Smooth muscle cell (in vitro differentiated cells): ENCODE results near the gene SCYGR1. TPM values are rescaled to one million over a fixed set of nuclear protein-coding genes. Genes with fewer than 3 reads are reported as not detected.

ENCODE experiments used
- DNase-seq: peaks from one replicate; lab custom pipeline; 2025; ENCODE audit not compliant: unreplicated experiment; lab: John Stamatoyannopoulos, UW
- H2AFZ ChIP-seq: fragments of 200-600 bp; sonication (generic); 2 replicates; pipeline ENCODE4 v1.6.0; 2016; ENCODE audit warnings: antibody characterized with exemption, low read depth, mild to moderate bottlenecking
- H3F3A ChIP-seq: fragments of 200-600 bp; sonication (generic); 2 replicates; pipeline ENCODE4 v1.6.0; 2017; ENCODE audit warnings: antibody characterized with exemption, low read depth
- H3K27ac ChIP-seq: fragments of 200-600 bp; sonication (generic); 2 replicates; pipeline ENCODE4 v1.5.1; 2016; ENCODE audit warnings: low read depth, mild to moderate bottlenecking
- H3K27me3 ChIP-seq: fragments of 200-600 bp; sonication (generic); 2 replicates; pipeline ENCODE4 v1.6.1; 2016; ENCODE audit warnings: low read depth, mild to moderate bottlenecking
- H3K36me3 ChIP-seq: fragments of 200-600 bp; sonication (generic); 2 replicates; pipeline ENCODE4 v1.5.1; 2016; ENCODE audit warnings: low read depth
- H3K4me1 ChIP-seq: fragments of 200-600 bp; sonication (generic); 2 replicates; pipeline ENCODE4 v1.5.1; 2016; ENCODE audit warnings: low read depth
- H3K4me2 ChIP-seq: fragments of 200-600 bp; sonication (generic); 2 replicates; pipeline ENCODE4 v1.6.0; 2016; ENCODE audit warnings: mild to moderate bottlenecking
- H3K4me3 ChIP-seq: fragments of 200-600 bp; sonication (generic); 2 replicates; pipeline ENCODE4 v1.5.1; 2016; ENCODE audit warnings: mild to moderate bottlenecking
- H3K79me2 ChIP-seq: fragments of 200-600 bp; sonication (generic); 2 replicates; pipeline ENCODE4 v1.6.0; 2016; ENCODE audit warnings: low read depth, mild to moderate bottlenecking
- H3K9ac ChIP-seq: fragments of 200-600 bp; sonication (generic); 2 replicates; pipeline ENCODE4 v1.6.0; 2016; ENCODE audit warnings: low read depth
- H3K9me3 ChIP-seq: fragments of 200-600 bp; sonication (generic); replicated peaks from 2 replicates; pipeline ENCODE4 v1.5.1; 2016; ENCODE audit warnings: low read depth
- H4K20me1 ChIP-seq: fragments of 200-600 bp; sonication (generic); 2 replicates; pipeline ENCODE4 v1.6.0; 2016; ENCODE audit warnings: low read depth
- CTCF ChIP-seq: fragments of 200-600 bp; sonication (generic); IDR thresholded peaks from 2 replicates; pipeline ENCODE4 v1.5.1; 2017; ENCODE audit warnings: borderline replicate concordance, mild to moderate bottlenecking, antibody characterized with exemption; ENCODE audit not compliant: insufficient read depth, poor library complexity, severe bottlenecking
- WGBS: methylation state at CpG from one replicate; pipeline ENCODE4 v1.1.7; 2016; ENCODE audit warnings: low lambda C conversion rate; 5-methylcytosine and 5-hydroxymethylcytosine counted together
- polyA plus RNA-seq: library from polyadenylated mRNA; unstranded; fragments of >200 nt; fragmentation: Nextera tagmentation; extraction: Ambion mirVana; gene quantifications from 2 replicates; pipeline ENCODE4 v1.2.1, GENCODE V29; 2016
- total RNA-seq: library from RNA; depleted of rRNA; stranded (reverse); fragments of >200 nt; gene quantifications from 2 replicates; pipeline ENCODE4 v1.2.3, GENCODE V29; 2014

The SCYGR1 gene
- total and polyA plus RNA-seq, 2 experiments from 2014 or later: not detected

GRCh38 chr2:227404585-227405271 lies 17.0 kb upstream of the SCYGR1 start:
- H2AFZ ChIP-seq: no peak overlapping the region
- no peaks in the 10 kb centered on the region for H3K4me1 ChIP-seq
- WGBS: 90% methylated on average over 4 of the region's 4 CpGs
- no peak for TF ChIP-seq CTCF
- H3K36me3 ChIP-seq: no peaks in the 10 kb centered on the region
- H3K4me2 ChIP-seq: no peak overlapping the region
- no peaks in the 10 kb centered on the region for H3K9me3 ChIP-seq
- no peaks in the 10 kb centered on the region for H3K79me2 ChIP-seq
- H3F3A ChIP-seq: no peaks in the 10 kb centered on the region
- H3K27me3 ChIP-seq: no peaks in the 10 kb centered on the region
- H3K27ac ChIP-seq: no peak overlapping the region
- H3K9ac ChIP-seq: no peak overlapping the region
- H3K4me3 ChIP-seq: no peak overlapping the region
- DNase-seq: no peak
- H4K20me1 ChIP-seq: no peaks in the 10 kb centered on the region

GRCh38 chr2:227402959-227403358 lies 15.2 kb upstream of the SCYGR1 start:
- TF ChIP-seq CTCF: no peak
- Histone ChIP-seq H2AFZ (no peak overlapping the region), H3K36me3 (no peaks in the 10 kb centered on the region), H3K4me2 (no peak overlapping the region), H3K9me3 (no peaks in the 10 kb centered on the region), H3K4me3 (no peak overlapping the region), H3K9ac (no peak overlapping the region), H3K4me1 (no peaks in the 10 kb centered on the region), H3F3A (no peaks in the 10 kb centered on the region), H3K27me3 (no peaks in the 10 kb centered on the region), H3K27ac (no peak overlapping the region), H4K20me1 (no peaks in the 10 kb centered on the region), H3K79me2 (no peaks in the 10 kb centered on the region)
- 73% methylated on average over 4 of the region's 4 CpGs for WGBS
- no peak for DNase-seq

GRCh38 chr2:227402321-227402720 lies 14.6 kb upstream of the SCYGR1 start:
- DNase-seq: no peak
- Histone ChIP-seq H3K27ac (no peak overlapping the region), H3K4me1 (no peaks in the 10 kb centered on the region), H4K20me1 (no peaks in the 10 kb centered on the region), H2AFZ (no peak overlapping the region), H3K36me3 (no peaks in the 10 kb centered on the region), H3K4me3 (no peak overlapping the region), H3F3A (no peaks in the 10 kb centered on the region), H3K27me3 (no peaks in the 10 kb centered on the region), H3K4me2 (no peak overlapping the region), H3K9me3 (no peaks in the 10 kb centered on the region), H3K9ac (no peak overlapping the region), H3K79me2 (no peaks in the 10 kb centered on the region)
- no peak for TF ChIP-seq CTCF

GRCh38 chr2:227401550-227401949 lies 13.8 kb upstream of the SCYGR1 start:
- no peaks in the 10 kb centered on the region for H3F3A ChIP-seq
- TF ChIP-seq CTCF: no peak
- H2AFZ ChIP-seq: no peak overlapping the region
- H3K4me3 ChIP-seq: no peak overlapping the region
- 98% methylated on average over 2 of the region's 2 CpGs for WGBS
- H3K27ac ChIP-seq: no peak overlapping the region
- H3K36me3 ChIP-seq: no peaks in the 10 kb centered on the region
- no peaks in the 10 kb centered on the region for H3K27me3 ChIP-seq
- no peaks in the 10 kb centered on the region for H3K4me1 ChIP-seq
- H3K9me3 ChIP-seq: no peaks in the 10 kb centered on the region
- no peaks in the 10 kb centered on the region for H4K20me1 ChIP-seq
- H3K79me2 ChIP-seq: no peaks in the 10 kb centered on the region
- no peak for DNase-seq
- H3K9ac ChIP-seq: no peak overlapping the region
- H3K4me2 ChIP-seq: no peak overlapping the region
